ENCODE measurements around the gene TMEM89. TPM values are rescaled to one million over a fixed set of nuclear protein-coding genes. Genes with fewer than 3 reads are reported as not detected.

Gene TMEM89
- total and polyA plus RNA-seq, 4 experiments from 2014 or later: not detected

DNA sequence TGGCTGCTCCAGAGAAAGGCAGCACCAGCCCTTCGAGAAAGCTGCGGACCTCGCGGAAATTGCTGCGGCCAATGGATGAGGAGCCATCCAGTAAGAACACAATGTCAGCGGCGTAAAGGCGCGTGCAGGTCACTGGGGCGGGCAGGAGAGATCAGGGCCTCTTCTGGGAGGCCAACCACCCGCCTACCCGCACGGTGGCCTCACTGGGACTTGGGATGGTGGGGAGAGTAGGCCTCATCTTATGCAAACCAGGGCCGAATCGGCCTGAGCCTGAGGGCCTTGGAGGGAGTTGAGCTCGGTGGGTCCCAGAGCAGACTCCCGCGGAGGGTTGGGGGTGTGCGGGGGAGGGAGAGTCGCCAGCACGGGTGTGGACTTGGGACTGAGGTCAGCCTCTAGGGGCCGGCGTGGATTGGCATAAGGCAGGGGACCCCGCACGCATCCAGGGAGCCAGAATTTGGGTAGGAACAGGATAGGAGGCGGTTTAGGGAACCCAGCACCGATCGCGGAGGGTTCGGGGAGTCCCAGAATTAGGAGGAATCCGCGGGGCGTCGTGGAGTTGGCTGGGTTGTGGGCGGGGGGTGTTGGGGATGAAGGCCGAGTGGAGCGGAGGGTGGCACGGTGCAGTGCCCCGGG, 27.0 kb downstream of the TMEM89 start:
- Histone ChIP-seq H3K36me3 (ENCODE audit: insufficient read depth, low read length) (peaks cover 6% of the 10 kb centered on the region), H3K4me1 (ENCODE audit: insufficient read depth, low read length) (no peaks in the 10 kb centered on the region), H3K4me3 (ENCODE audit: low read length in 2 of 2) (no peak overlapping the region), H3K27me3 (ENCODE audit: insufficient read depth, low read length) (no peaks in the 10 kb centered on the region), H3K9me3 (ENCODE audit: control insufficient read depth in 1 of 2, low read length in 2 of 2) (no peaks in the 10 kb centered on the region), H3K27ac (ENCODE audit: low read depth, low read length) (no peak overlapping the region)
- H3K9me3 Mint-ChIP-seq: peaks cover 0 to 2% (median 0%) of the 10 kb centered on the region in 8 donors
- peak in 1 of 5 donors; percentile 24 for DNase-seq
- H3K27me3 Mint-ChIP-seq: peaks cover 7 to 18% of the 10 kb centered on the region in 2 donors
- intact Hi-C loops (cut with micrococcal nuclease): no loop called here
- ChIA-PET POLR2A (ENCODE audit: partially characterized antibody) (no interaction called here), CTCF (ENCODE audit: partially characterized antibody) (no interaction called here)
- peaks cover 0 to 6% (median 3%) of the 10 kb centered on the region in 4 donors for H3K4me1 Mint-ChIP-seq
- peak overlapping the region in 2 of 8 donors; percentile 20 to 43 for H3K4me3 Mint-ChIP-seq
- H3K36me3 Mint-ChIP-seq: peaks cover 4 to 14% of the 10 kb centered on the region in 2 donors
- H3K27ac Mint-ChIP-seq: no peak overlapping the region

DNA sequence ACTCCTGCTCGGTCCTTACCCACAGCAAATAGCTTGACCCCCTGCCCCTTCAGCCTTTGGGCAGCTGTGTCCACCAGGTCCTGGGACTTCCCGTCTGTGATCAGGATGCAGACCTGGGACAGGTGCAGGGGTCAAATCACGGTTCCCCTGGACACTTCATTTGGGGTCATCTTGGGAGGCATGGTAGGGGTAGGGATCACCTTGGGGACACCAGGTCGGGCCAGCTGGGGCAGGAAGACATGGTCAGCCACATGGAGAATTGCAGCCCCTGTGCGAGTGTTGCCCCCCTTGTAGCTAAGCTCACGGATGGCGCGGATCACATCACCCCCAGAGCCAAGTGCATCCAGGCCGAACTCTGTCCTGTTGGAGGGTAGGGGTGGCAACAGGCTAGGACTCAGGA, 28.2 kb downstream of the TMEM89 start:
- POLR2A ChIA-PET (ENCODE audit: partially characterized antibody): no interaction called here
- peaks cover 14 to 26% of the 10 kb centered on the region in 2 donors for H3K27me3 Mint-ChIP-seq

DNA sequence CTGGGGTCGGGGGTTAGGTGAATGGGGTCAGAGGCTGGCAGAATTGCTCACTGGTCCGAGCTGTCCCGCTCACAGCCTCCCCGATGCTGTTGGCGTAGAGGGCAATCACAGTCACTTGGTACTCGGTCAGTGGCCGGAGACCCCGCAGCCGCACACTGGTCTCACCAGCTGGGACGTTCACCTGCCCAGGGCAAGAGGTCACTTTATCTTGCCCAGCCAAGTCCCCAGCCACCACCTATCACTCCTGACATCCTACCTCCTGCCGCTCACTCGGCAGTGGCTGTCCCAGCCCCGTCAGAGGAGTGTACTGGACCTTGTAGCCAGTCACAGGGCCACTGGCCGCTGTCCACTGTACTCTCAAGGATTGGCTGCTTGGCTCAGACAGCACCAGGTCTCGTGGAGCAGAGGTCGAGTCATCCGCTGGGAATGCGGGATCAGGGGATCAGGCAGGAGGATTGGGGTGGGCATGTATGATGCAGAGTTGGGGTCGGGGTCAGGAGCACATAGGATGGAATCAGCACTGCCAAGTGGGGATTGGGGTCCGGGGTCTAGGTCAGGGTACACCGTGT, 29.0 kb downstream of the TMEM89 start:
- Histone ChIP-seq H3K36me3 (ENCODE audit: insufficient read depth, low read length) (no peaks in the 10 kb centered on the region), H3K4me1 (ENCODE audit: insufficient read depth, low read length) (no peaks in the 10 kb centered on the region), H3K9me3 (ENCODE audit: control insufficient read depth in 1 of 2, low read length in 2 of 2) (no peaks in the 10 kb centered on the region), H3K4me3 (ENCODE audit: low read length in 2 of 2) (no peak overlapping the region), H3K27me3 (ENCODE audit: insufficient read depth, low read length) (no peaks in the 10 kb centered on the region), H3K27ac (ENCODE audit: low read depth, low read length) (no peak overlapping the region)
- Mint-ChIP-seq H3K36me3 (peaks cover 0 to 3% of the 10 kb centered on the region in 2 donors), H3K4me3 (no peak overlapping the region), H3K27me3 (peaks cover 14 to 32% of the 10 kb centered on the region in 2 donors), H3K4me1 (peaks cover 0 to 6% (median 3%) of the 10 kb centered on the region in 4 donors), H3K9me3 (peaks cover 0 to 2% (median 0%) of the 10 kb centered on the region in 8 donors), H3K27ac (peak overlapping the region in 1 of 7 donors; percentile 23)
- intact Hi-C loops (cut with micrococcal nuclease): no loop called here
- ChIA-PET POLR2A (ENCODE audit: partially characterized antibody) (no interaction called here), CTCF (ENCODE audit: partially characterized antibody) (no interaction called here)
- peak in 1 of 5 donors; percentile 19 for DNase-seq

More for the DNA sequence above, 28.2 kb downstream of the TMEM89 start:
- H3K27me3 ChIP-seq (ENCODE audit: insufficient read depth, low read length): no peaks in the 10 kb centered on the region
- no peaks in the 10 kb centered on the region for H3K9me3 ChIP-seq (ENCODE audit: control insufficient read depth in 1 of 2, low read length in 2 of 2)
- peaks cover 0 to 6% (median 3%) of the 10 kb centered on the region in 4 donors for H3K4me1 Mint-ChIP-seq
- peaks cover 0 to 5% of the 10 kb centered on the region in 2 donors for H3K36me3 Mint-ChIP-seq
- H3K4me1 ChIP-seq (ENCODE audit: insufficient read depth, low read length): no peaks in the 10 kb centered on the region
- no peak overlapping the region for H3K4me3 Mint-ChIP-seq
- no peak overlapping the region for H3K27ac ChIP-seq (ENCODE audit: low read depth, low read length)
- H3K36me3 ChIP-seq (ENCODE audit: insufficient read depth, low read length): no peaks in the 10 kb centered on the region
- DNase-seq: peak in 1 of 5 donors; percentile 4
- no peak overlapping the region for H3K27ac Mint-ChIP-seq
- CTCF ChIA-PET (ENCODE audit: partially characterized antibody): no interaction called here
- H3K4me3 ChIP-seq (ENCODE audit: low read length in 2 of 2): no peak overlapping the region
- intact Hi-C loops (cut with micrococcal nuclease): no loop called here
- peaks cover 0 to 2% (median 0%) of the 10 kb centered on the region in 8 donors for H3K9me3 Mint-ChIP-seq

DNA sequence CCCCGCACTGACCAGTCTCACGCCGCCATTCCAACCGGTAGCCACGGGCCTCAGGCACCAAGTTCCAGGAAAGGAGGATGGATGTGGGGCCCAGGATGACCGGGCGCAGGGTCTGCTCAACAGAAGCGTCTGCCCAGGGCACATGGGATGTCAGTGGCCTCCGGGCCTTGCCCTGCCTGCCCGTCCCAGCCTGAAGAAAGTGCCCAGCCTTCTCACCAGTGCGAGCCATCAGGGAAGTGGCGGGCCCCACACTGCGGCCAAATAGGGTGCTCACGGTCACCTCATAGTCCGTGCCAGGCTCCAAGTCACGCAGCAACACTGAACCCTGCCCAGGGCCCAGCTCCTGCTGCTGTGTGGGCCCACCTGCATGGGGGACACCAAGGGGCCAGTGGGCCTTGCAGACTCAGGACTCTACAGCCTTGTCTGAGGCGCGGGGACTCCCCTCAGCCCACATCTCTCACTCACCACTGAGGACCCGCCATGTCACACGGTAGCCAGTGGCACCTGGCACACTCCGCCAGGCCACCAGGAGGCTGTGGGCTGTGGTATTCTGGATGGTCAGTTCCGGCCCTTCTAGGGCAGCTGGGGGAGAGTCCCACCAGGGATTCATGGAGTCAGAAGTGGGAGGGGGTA, 29.6 kb downstream of the TMEM89 start:
- POLR2A ChIA-PET (ENCODE audit: partially characterized antibody): no interaction called here
- intact Hi-C loops (cut with micrococcal nuclease): no loop called here
- Histone ChIP-seq H3K36me3 (ENCODE audit: insufficient read depth, low read length) (no peaks in the 10 kb centered on the region), H3K27ac (ENCODE audit: low read depth, low read length) (no peak overlapping the region), H3K9me3 (ENCODE audit: control insufficient read depth in 1 of 2, low read length in 2 of 2) (no peaks in the 10 kb centered on the region), H3K4me3 (ENCODE audit: low read length in 2 of 2) (no peak overlapping the region), H3K4me1 (ENCODE audit: insufficient read depth, low read length) (no peaks in the 10 kb centered on the region), H3K27me3 (ENCODE audit: insufficient read depth, low read length) (no peaks in the 10 kb centered on the region)
- DNase-seq: peak in 1 of 5 donors; percentile 20
- Mint-ChIP-seq H3K9me3 (peaks cover 0 to 2% (median 0%) of the 10 kb centered on the region in 8 donors), H3K4me3 (no peak overlapping the region), H3K27me3 (peaks cover 14 to 32% of the 10 kb centered on the region in 2 donors), H3K36me3 (peaks cover 0 to 3% of the 10 kb centered on the region in 2 donors), H3K4me1 (peaks cover 0 to 4% (median 1%) of the 10 kb centered on the region in 4 donors), H3K27ac (no peak overlapping the region)
- CTCF ChIA-PET (ENCODE audit: partially characterized antibody): no interaction called here

DNA sequence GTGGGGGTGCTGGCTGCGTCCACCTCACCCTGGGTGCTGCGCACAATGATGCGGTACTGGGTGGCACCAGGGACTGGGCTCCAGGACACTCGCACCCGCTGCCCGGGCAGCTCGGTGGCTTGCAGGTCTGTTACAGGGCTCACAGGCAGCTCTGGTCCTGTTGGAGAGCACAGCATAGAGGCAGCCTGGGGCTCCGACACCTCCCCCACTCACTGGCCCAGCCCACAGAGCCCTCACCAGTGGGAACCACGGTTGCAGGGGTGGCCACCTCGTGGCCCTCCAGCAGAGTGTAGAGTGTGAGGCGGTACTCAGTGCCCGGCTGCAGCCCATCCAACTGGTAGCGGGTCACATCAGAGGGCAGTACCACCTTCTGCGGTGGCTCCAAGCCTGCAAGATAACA, 30.1 kb downstream of the TMEM89 start:
- Histone ChIP-seq H3K4me1 (ENCODE audit: insufficient read depth, low read length) (no peaks in the 10 kb centered on the region), H3K36me3 (ENCODE audit: insufficient read depth, low read length) (no peaks in the 10 kb centered on the region), H3K4me3 (ENCODE audit: low read length in 2 of 2) (no peak overlapping the region), H3K9me3 (ENCODE audit: control insufficient read depth in 1 of 2, low read length in 2 of 2) (no peaks in the 10 kb centered on the region), H3K27ac (ENCODE audit: low read depth, low read length) (no peak overlapping the region), H3K27me3 (ENCODE audit: insufficient read depth, low read length) (no peaks in the 10 kb centered on the region)
- intact Hi-C loops (cut with micrococcal nuclease): no loop called here
- Mint-ChIP-seq H3K36me3 (no peaks in the 10 kb centered on the region), H3K4me1 (peaks cover 0 to 4% (median 1%) of the 10 kb centered on the region in 4 donors), H3K27ac (no peak overlapping the region), H3K9me3 (peaks cover 0 to 2% (median 0%) of the 10 kb centered on the region in 8 donors), H3K4me3 (no peak overlapping the region), H3K27me3 (peaks cover 15 to 34% of the 10 kb centered on the region in 2 donors)
- CTCF ChIA-PET (ENCODE audit: partially characterized antibody): no interaction called here
- peak in 1 of 5 donors; percentile 18 for DNase-seq
- POLR2A ChIA-PET (ENCODE audit: partially characterized antibody): no interaction called here

DNA sequence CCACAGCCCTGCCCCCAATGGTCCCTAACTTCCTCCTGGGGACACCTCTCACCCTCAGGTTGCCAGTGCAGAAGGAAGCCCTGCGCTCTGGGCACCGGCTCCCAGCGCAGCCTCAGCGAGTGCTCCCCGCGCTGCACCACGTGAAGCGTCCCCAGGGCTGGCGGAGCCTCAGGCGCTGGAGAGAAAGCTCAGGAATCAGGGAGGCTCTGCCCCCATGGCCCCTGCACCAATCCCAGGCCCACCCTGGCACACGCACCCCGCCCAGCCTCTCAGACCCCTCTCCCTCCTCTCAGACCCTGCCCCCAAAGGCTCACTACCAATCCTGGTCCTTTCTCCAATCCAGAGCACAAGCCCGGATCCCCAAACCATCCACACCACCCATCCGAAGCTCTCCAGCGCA, 33.3 kb downstream of the TMEM89 start:
- Histone ChIP-seq H3K36me3 (ENCODE audit: insufficient read depth, low read length) (no peaks in the 10 kb centered on the region), H3K4me3 (ENCODE audit: low read length in 2 of 2) (no peak overlapping the region), H3K4me1 (ENCODE audit: insufficient read depth, low read length) (no peaks in the 10 kb centered on the region), H3K27me3 (ENCODE audit: insufficient read depth, low read length) (no peaks in the 10 kb centered on the region), H3K27ac (ENCODE audit: low read depth, low read length) (no peak overlapping the region), H3K9me3 (ENCODE audit: control insufficient read depth in 1 of 2, low read length in 2 of 2) (no peaks in the 10 kb centered on the region)
- Mint-ChIP-seq H3K27me3 (peaks cover 15 to 31% of the 10 kb centered on the region in 2 donors), H3K27ac (no peak overlapping the region), H3K9me3 (peaks cover 0 to 2% (median 0%) of the 10 kb centered on the region in 8 donors), H3K4me3 (no peak overlapping the region), H3K36me3 (no peaks in the 10 kb centered on the region), H3K4me1 (no peaks in the 10 kb centered on the region)
- ChIA-PET CTCF (ENCODE audit: partially characterized antibody) (no interaction called here), POLR2A (ENCODE audit: partially characterized antibody) (no interaction called here)
- intact Hi-C loops (cut with micrococcal nuclease): no loop called here
- DNase-seq: no peak

DNA sequence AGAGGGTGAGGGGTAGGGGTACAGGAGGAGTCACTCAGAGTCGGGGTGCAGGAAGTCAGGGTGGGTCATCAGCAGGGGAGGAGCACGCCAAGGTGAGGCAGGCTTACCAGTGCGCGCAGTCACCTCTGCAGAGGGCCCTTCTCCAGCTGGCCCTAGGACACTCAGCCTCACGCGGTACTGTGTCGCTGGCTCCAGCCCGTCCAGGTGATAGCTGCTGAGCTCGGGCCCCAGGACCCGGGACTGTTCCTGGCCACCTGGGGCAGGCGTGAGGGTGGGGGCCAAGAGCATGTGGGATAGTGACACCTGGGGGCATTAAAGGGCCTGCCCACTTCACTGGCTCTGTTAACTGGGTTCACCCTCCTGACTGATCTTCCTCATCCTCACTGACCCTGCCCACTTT, 33.9 kb downstream of the TMEM89 start:
- ChIA-PET CTCF (ENCODE audit: partially characterized antibody) (no interaction called here), POLR2A (ENCODE audit: partially characterized antibody) (no interaction called here)

More for the DNA sequence above, 33.9 kb downstream of the TMEM89 start:
- Mint-ChIP-seq H3K4me1 (no peaks in the 10 kb centered on the region), H3K36me3 (no peaks in the 10 kb centered on the region), H3K27ac (no peak overlapping the region), H3K27me3 (peaks cover 13 to 27% of the 10 kb centered on the region in 2 donors), H3K4me3 (no peak overlapping the region), H3K9me3 (peaks cover 0 to 2% (median 0%) of the 10 kb centered on the region in 8 donors)
- Histone ChIP-seq H3K36me3 (ENCODE audit: insufficient read depth, low read length) (no peaks in the 10 kb centered on the region), H3K4me1 (ENCODE audit: insufficient read depth, low read length) (no peaks in the 10 kb centered on the region), H3K9me3 (ENCODE audit: control insufficient read depth in 1 of 2, low read length in 2 of 2) (no peaks in the 10 kb centered on the region), H3K4me3 (ENCODE audit: low read length in 2 of 2) (no peak overlapping the region), H3K27ac (ENCODE audit: low read depth, low read length) (no peak overlapping the region), H3K27me3 (ENCODE audit: insufficient read depth, low read length) (no peaks in the 10 kb centered on the region)
- DNase-seq: no peak
- intact Hi-C loops (cut with micrococcal nuclease): no loop called here
